GM12878 (cell line): ENCODE measurements around the gene PLXND1.

Source experiments
- ASH2L ChIP-seq: fragments of 300-600, 200-600 bp; sonication (generic); IDR thresholded peaks from 2 replicates; pipeline ENCODE4 v1.6.1; 2017; ENCODE audit warnings: low read depth, mild to moderate bottlenecking, borderline replicate concordance
- CREB1 ChIP-seq: IDR thresholded peaks from 2 replicates; pipeline ENCODE4 v1.6.1; 2012; ENCODE audit warnings: low read depth, mild to moderate bottlenecking, inconsistent platforms
- REST ChIP-seq: IDR thresholded peaks from 2 replicates; pipeline ENCODE4 v1.6.1; 2012; ENCODE audit warnings: mild to moderate bottlenecking, low read depth, low read length
- SMC3 ChIP-seq: IDR thresholded peaks from 2 replicates; pipeline ENCODE4 v1.6.1; 2011; ENCODE audit warnings: low read length, improper control_type of control experiment, borderline replicate concordance
- TF ChIP-seq, protein P1 (sequence below), 3 experiments: IDR thresholded peaks in 2 of 3; conservative IDR thresholded peaks in 1 of 3; 2 replicates each; pipeline ENCODE4 v1.5.1; 2011; ENCODE audit warnings: low read depth in 3 of 3, low read length in 3 of 3, mild to moderate bottlenecking in 3 of 3, control low read depth in 2 of 3, moderate library complexity in 2 of 3, inconsistent platforms in 1 of 3, mixed read lengths in 1 of 3; ENCODE audit not compliant: control insufficient read depth in 2 of 3, insufficient read depth in 1 of 3; ENCODE audit errors: extremely low read depth in 1 of 3

DNA sequence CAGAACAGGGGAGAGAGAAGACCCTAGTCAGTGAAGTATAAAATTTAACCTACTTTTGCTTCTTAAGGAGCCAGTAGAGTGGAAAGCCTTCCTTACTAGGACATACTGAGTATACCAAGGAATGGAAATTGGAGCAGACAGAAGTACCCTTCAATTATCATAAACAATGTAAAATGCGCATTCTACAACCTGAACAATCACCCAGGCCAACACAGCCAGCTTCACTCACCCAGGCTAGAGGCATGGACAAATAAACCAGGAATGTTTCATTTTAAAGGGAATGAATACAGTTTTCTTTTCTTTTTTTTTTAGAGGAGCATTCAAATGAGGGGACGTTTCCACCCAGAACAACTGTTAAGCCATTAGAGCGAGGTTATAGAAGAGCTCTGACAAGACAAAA lies 41.9 kb upstream of the PLXND1 start:
- TF ChIP-seq ASH2L = no peak
- no peak for TF ChIP-seq REST
- TF ChIP-seq CREB1 = no peak
- TF ChIP-seq, protein P1, sequence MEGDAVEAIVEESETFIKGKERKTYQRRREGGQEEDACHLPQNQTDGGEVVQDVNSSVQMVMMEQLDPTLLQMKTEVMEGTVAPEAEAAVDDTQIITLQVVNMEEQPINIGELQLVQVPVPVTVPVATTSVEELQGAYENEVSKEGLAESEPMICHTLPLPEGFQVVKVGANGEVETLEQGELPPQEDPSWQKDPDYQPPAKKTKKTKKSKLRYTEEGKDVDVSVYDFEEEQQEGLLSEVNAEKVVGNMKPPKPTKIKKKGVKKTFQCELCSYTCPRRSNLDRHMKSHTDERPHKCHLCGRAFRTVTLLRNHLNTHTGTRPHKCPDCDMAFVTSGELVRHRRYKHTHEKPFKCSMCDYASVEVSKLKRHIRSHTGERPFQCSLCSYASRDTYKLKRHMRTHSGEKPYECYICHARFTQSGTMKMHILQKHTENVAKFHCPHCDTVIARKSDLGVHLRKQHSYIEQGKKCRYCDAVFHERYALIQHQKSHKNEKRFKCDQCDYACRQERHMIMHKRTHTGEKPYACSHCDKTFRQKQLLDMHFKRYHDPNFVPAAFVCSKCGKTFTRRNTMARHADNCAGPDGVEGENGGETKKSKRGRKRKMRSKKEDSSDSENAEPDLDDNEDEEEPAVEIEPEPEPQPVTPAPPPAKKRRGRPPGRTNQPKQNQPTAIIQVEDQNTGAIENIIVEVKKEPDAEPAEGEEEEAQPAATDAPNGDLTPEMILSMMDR (IDR thresholded peaks at IDR 0.05 in 2 of 3, conservative IDR thresholded peaks at IDR 0.05 in 1 of 3; ENCODE audit: control insufficient read depth in 2 of 3, extremely low read depth in 1 of 3, insufficient read depth in 1 of 3, low read depth in 3 of 3, low read length in 3 of 3) = no peak
- TF ChIP-seq SMC3 = no peak
